GM23338 (cell line): ENCODE measurements around the gene SORCS3. TPM values are rescaled to one million over a fixed set of nuclear protein-coding genes. Genes with fewer than 3 reads are reported as not detected.

Experiments used
- ATAC-seq: fragments of 200-7000 bp; cut with Tn5 transposase; 3 replicates; pipeline ENCODE4 v1.9.1; 2020
- DNase-seq: peaks from one replicate; pipeline ENCODE4 v3.0.0-alpha.2; 2015; ENCODE audit warnings: low spot score
- H2AFZ ChIP-seq: fragments of 200-600 bp; sonication (generic); 2 replicates; pipeline ENCODE4 v1.8.0; 2016; ENCODE audit warnings: antibody characterized with exemption, mild to moderate bottlenecking, moderate library complexity
- H3F3A ChIP-seq: fragments of 200-600 bp; sonication (generic); replicated peaks from 2 replicates; pipeline ENCODE4 v1.8.0; 2017; ENCODE audit warnings: antibody characterized with exemption, mixed run types, low read depth
- H3K27ac ChIP-seq: fragments of 200-600 bp; sonication (generic); 2 replicates; pipeline ENCODE4 v1.6.1; 2016; ENCODE audit warnings: low read depth
- H3K27me3 ChIP-seq: fragments of 200-600 bp; sonication (generic); 2 replicates; pipeline ENCODE4 v1.8.0; 2016; ENCODE audit warnings: mild to moderate bottlenecking, mixed run types, moderate library complexity; ENCODE audit not compliant: insufficient read depth
- H3K36me3 ChIP-seq: fragments of 200-600 bp; sonication (generic); 2 replicates; pipeline ENCODE4 v1.8.0; 2016; ENCODE audit warnings: mild to moderate bottlenecking; ENCODE audit not compliant: insufficient read depth
- H3K4me1 ChIP-seq: fragments of 200-600 bp; sonication (generic); 2 replicates; pipeline ENCODE4 v1.8.0; 2016; ENCODE audit warnings: mild to moderate bottlenecking, moderate library complexity; ENCODE audit not compliant: insufficient read depth
- H3K4me2 ChIP-seq: fragments of 200-600 bp; sonication (generic); 2 replicates; pipeline ENCODE4 v1.7.1; 2017; ENCODE audit warnings: mixed run types
- H3K4me3 ChIP-seq: fragments of 200-600 bp; sonication (generic); 2 replicates; pipeline ENCODE4 v1.6.1; 2016; ENCODE audit warnings: mixed run types
- H3K79me2 ChIP-seq: fragments of 200-600 bp; sonication (generic); replicated peaks from 2 replicates; pipeline ENCODE4 v1.8.0; 2017; ENCODE audit warnings: mild to moderate bottlenecking; ENCODE audit not compliant: insufficient read depth
- H3K9me2 ChIP-seq: fragments of 200-600 bp; sonication (generic); 2 replicates; pipeline ENCODE4 v1.8.0; 2017; ENCODE audit not compliant: insufficient read depth
- H4K20me1 ChIP-seq: fragments of 200-600 bp; sonication (generic); replicated peaks from 2 replicates; pipeline ENCODE4 v1.8.0; 2017; ENCODE audit warnings: mild to moderate bottlenecking; ENCODE audit not compliant: insufficient read depth
- H3K27ac Mint-ChIP-seq: 2 replicates; pipeline ENCODE4 v1.8.0; 2020; ENCODE audit warnings: inconsistent platforms, mild to moderate bottlenecking, moderate library complexity, mixed read lengths
- H3K27me3 Mint-ChIP-seq: 3 replicates; pipeline ENCODE4 v1.8.0; 2022; ENCODE audit warnings: low read depth, mild to moderate bottlenecking, moderate library complexity, mixed read lengths, inconsistent platforms; ENCODE audit not compliant: insufficient read depth, poor library complexity
- H3K36me3 Mint-ChIP-seq: 3 replicates; pipeline ENCODE4 v1.8.0; 2021; ENCODE audit warnings: low read depth, mild to moderate bottlenecking, inconsistent platforms, moderate library complexity, mixed read lengths
- H3K4me1 Mint-ChIP-seq: 3 replicates; pipeline ENCODE4 v1.8.0; 2020; ENCODE audit warnings: mild to moderate bottlenecking, inconsistent platforms, mixed read lengths
- H3K4me3 Mint-ChIP-seq: 3 replicates; pipeline ENCODE4 v1.8.0; 2021; ENCODE audit warnings: moderate library complexity, mild to moderate bottlenecking, inconsistent platforms, mixed read lengths
- H3K9me3 Mint-ChIP-seq: 3 replicates; pipeline ENCODE4 v1.8.0; 2020; ENCODE audit warnings: moderate library complexity, mild to moderate bottlenecking, inconsistent platforms, mixed read lengths
- CREB1 ChIP-seq: fragments of 250-450 bp; sonication (Bioruptor Pico); IDR thresholded peaks from 2 replicates; pipeline ENCODE4 v1.5.0; 2020; ENCODE audit warnings: low read depth, mild to moderate bottlenecking, moderate library complexity
- CTCF ChIP-seq, 2 experiments: fragments of 200-600 bp in 1 of 2; sonication (generic) in 1 of 2; conservative IDR thresholded peaks; 2 replicates each; pipeline versions ENCODE4 v1.5.1 to v1.6.1; 2016 to 2017; ENCODE audit warnings: antibody characterized with exemption in 2 of 2, low read depth in 2 of 2, mild to moderate bottlenecking in 2 of 2, moderate library complexity in 1 of 2
- EZH2 ChIP-seq: fragments of 200-600 bp; sonication (generic); IDR thresholded peaks from one replicate; pipeline ENCODE4 v1.8.0; 2017; ENCODE audit warnings: antibody characterized with exemption, mild to moderate bottlenecking, low read depth; ENCODE audit not compliant: unreplicated experiment
- JUNB ChIP-seq: IDR thresholded peaks from one replicate; pipeline ENCODE4 v1.6.1; 2016; ENCODE audit warnings: antibody characterized with exemption; ENCODE audit not compliant: unreplicated experiment
- NANOG ChIP-seq: IDR thresholded peaks from 2 replicates; pipeline ENCODE4 v1.6.1; 2016; ENCODE audit warnings: antibody characterized with exemption, borderline replicate concordance
- POLR2AphosphoS5 ChIP-seq: IDR thresholded peaks from 2 replicates; pipeline ENCODE4 v1.6.1; 2016; ENCODE audit warnings: antibody characterized with exemption, low read depth
- STAT1 ChIP-seq: IDR thresholded peaks from one replicate; pipeline ENCODE4 v1.6.1; 2016; ENCODE audit warnings: antibody characterized with exemption; ENCODE audit not compliant: unreplicated experiment
- ZNF114 ChIP-seq: fragments of 250-450 bp; sonication (Bioruptor Pico); IDR thresholded peaks from 2 replicates; pipeline ENCODE4 v1.5.0; 2020; ENCODE audit warnings: mild to moderate bottlenecking, moderate library complexity
- polyA plus RNA-seq: library from polyadenylated mRNA; unstranded; fragments of >200 nt; fragmentation: Nextera tagmentation; extraction: Ambion mirVana; gene quantifications from 2 replicates; pipeline ENCODE4 v1.2.1, GENCODE V29; 2016
- total RNA-seq: library from RNA; depleted of rRNA; stranded (reverse); fragments of >200 nt; shearing (Covaris generic); gene quantifications from 2 replicates; pipeline ENCODE4 v1.2.3, GENCODE V29; 2014

Gene SORCS3
- total and polyA plus RNA-seq, 2 experiments from 2014 or later: 0.37 to 1.4 TPM

GRCh38 chr10:104631946-104632345, 9.1 kb upstream of the SORCS3 start:
- Mint-ChIP-seq H3K27ac (no peak overlapping the region), H3K27me3 (peaks cover 3% of the 10 kb centered on the region), H3K4me1 (no peaks in the 10 kb centered on the region), H3K4me3 (no peak overlapping the region), H3K36me3 (no peaks in the 10 kb centered on the region), H3K9me3 (no peaks in the 10 kb centered on the region)
- H3K4me1 ChIP-seq: no peaks in the 10 kb centered on the region
- DNase-seq (no peak), ATAC-seq (no peak)
- no peak overlapping the region for H3K27ac ChIP-seq
- H4K20me1 ChIP-seq: no peaks in the 10 kb centered on the region
- no peak overlapping the region for H3K4me2 ChIP-seq
- TF ChIP-seq NANOG: no peak
- H3K36me3 ChIP-seq: no peaks in the 10 kb centered on the region
- H3F3A ChIP-seq: no peaks in the 10 kb centered on the region
- H3K9me2 ChIP-seq: no peaks in the 10 kb centered on the region
- no peak overlapping the region for H3K4me3 ChIP-seq
- H3K27me3 ChIP-seq: peaks cover 2% of the 10 kb centered on the region
- no peak overlapping the region for H2AFZ ChIP-seq
- H3K79me2 ChIP-seq: no peaks in the 10 kb centered on the region

- H3K79me2 ChIP-seq: no peaks in the 10 kb centered on the region
- peaks cover 7% of the 10 kb centered on the region for H3F3A ChIP-seq
- Mint-ChIP-seq H3K27me3 (peaks cover 63% of the 10 kb centered on the region), H3K9me3 (no peaks in the 10 kb centered on the region; the same call in 2 of the 3 replicates), H3K4me3 (peak overlapping the region; percentile 75), H3K27ac (no peak overlapping the region), H3K36me3 (no peaks in the 10 kb centered on the region; the same call in 2 of the 3 replicates), H3K4me1 (peaks cover 4% of the 10 kb centered on the region)
- 0 out of 2 replicates have a peak, but pooled peaks cover 7% of the 10 kb centered on the region for H3K4me1 ChIP-seq
- TF ChIP-seq ZNF114 (CRISPR knock-in tag) (no peak), EZH2 (no peak), CREB1 (no peak), STAT1 (no peak), POLR2AphosphoS5 (no peak), CTCF (conservative IDR thresholded peaks at IDR 0.05; ENCODE audit: low read depth in 2 of 2) (peak; percentile 64 to 72), JUNB (no peak)
- no peak overlapping the region for H3K27ac ChIP-seq
- H3K4me3 ChIP-seq: peak overlapping the region; percentile 82
- peak; percentile 66 for ATAC-seq
- peak; percentile 89 for DNase-seq
- no peaks in the 10 kb centered on the region for H4K20me1 ChIP-seq
- H3K36me3 ChIP-seq: no peaks in the 10 kb centered on the region
- H3K27me3 ChIP-seq: peaks cover 70% of the 10 kb centered on the region
- H3K9me2 ChIP-seq: no peaks in the 10 kb centered on the region
- H2AFZ ChIP-seq: peak overlapping the region; percentile 99
- H3K4me2 ChIP-seq: peak overlapping the region; percentile 94
These were observed 2.1 kb upstream of the SORCS3 start for GRCh38 chr10:104638861-104639589.
